Measurements from ENCODE around the gene UBE2V1. TPM values are rescaled to one million over a fixed set of nuclear protein-coding genes. Genes with fewer than 3 reads are reported as not detected.

Gene UBE2V1
- total RNA-seq, 1 donor from 2014 or later = 106 TPM

DNA sequence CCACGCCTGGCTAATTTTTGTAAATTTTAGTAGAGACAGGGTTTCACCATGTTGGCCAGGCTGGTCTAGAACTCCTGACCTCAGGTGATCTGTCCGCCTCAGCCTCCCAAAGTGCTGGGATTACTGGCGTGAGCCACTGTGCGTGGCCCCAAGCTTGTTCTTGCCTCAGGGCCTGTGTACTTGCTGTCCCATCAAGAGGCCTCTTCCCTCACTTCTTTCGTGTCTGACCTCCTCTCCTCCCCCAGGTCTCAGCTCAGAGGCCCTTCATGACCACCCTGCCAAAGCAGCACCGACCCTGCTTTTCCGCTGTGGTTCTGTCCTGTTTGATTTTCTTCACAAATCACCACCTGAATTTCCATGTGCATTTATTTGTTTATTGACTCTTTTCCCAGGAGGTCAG is 10.5 kb upstream of the UBE2V1 start:
- no peaks in the 10 kb centered on the region for H3K9me3 Mint-ChIP-seq (ENCODE audit: unreplicated experiment)
- TF ChIP-seq, protein P1, sequence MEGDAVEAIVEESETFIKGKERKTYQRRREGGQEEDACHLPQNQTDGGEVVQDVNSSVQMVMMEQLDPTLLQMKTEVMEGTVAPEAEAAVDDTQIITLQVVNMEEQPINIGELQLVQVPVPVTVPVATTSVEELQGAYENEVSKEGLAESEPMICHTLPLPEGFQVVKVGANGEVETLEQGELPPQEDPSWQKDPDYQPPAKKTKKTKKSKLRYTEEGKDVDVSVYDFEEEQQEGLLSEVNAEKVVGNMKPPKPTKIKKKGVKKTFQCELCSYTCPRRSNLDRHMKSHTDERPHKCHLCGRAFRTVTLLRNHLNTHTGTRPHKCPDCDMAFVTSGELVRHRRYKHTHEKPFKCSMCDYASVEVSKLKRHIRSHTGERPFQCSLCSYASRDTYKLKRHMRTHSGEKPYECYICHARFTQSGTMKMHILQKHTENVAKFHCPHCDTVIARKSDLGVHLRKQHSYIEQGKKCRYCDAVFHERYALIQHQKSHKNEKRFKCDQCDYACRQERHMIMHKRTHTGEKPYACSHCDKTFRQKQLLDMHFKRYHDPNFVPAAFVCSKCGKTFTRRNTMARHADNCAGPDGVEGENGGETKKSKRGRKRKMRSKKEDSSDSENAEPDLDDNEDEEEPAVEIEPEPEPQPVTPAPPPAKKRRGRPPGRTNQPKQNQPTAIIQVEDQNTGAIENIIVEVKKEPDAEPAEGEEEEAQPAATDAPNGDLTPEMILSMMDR (IDR thresholded peaks at IDR 0.05) = no peak
- no peak for DNase-seq (ENCODE audit: extremely low spot score, unreplicated experiment)
- peaks cover 10% of the 10 kb centered on the region for H3K4me1 Mint-ChIP-seq (ENCODE audit: unreplicated experiment)
- H3K36me3 Mint-ChIP-seq (ENCODE audit: unreplicated experiment) = peaks cover 39% of the 10 kb centered on the region
- H3K27me3 Mint-ChIP-seq (ENCODE audit: unreplicated experiment) = no peaks in the 10 kb centered on the region
- H3K27ac Mint-ChIP-seq (ENCODE audit: unreplicated experiment) = peak overlapping the region; percentile 12
- H3K4me3 Mint-ChIP-seq (ENCODE audit: unreplicated experiment) = no peak overlapping the region

- H3K4me1 Mint-ChIP-seq (ENCODE audit: unreplicated experiment) = peaks cover 10% of the 10 kb centered on the region
- no peak overlapping the region for H3K4me3 Mint-ChIP-seq (ENCODE audit: unreplicated experiment)
- no peaks in the 10 kb centered on the region for H3K27me3 Mint-ChIP-seq (ENCODE audit: unreplicated experiment)
- H3K36me3 Mint-ChIP-seq (ENCODE audit: unreplicated experiment) = peaks cover 34% of the 10 kb centered on the region
- TF ChIP-seq, protein P1 (IDR thresholded peaks at IDR 0.05) = no peak
- no peaks in the 10 kb centered on the region for H3K9me3 Mint-ChIP-seq (ENCODE audit: unreplicated experiment)
- no peak for DNase-seq (ENCODE audit: extremely low spot score, unreplicated experiment)
- no peak overlapping the region for H3K27ac Mint-ChIP-seq (ENCODE audit: unreplicated experiment)
Observed at GRCh38 chr20:50122763-50123162, 9.8 kb upstream of the UBE2V1 start.

DNA sequence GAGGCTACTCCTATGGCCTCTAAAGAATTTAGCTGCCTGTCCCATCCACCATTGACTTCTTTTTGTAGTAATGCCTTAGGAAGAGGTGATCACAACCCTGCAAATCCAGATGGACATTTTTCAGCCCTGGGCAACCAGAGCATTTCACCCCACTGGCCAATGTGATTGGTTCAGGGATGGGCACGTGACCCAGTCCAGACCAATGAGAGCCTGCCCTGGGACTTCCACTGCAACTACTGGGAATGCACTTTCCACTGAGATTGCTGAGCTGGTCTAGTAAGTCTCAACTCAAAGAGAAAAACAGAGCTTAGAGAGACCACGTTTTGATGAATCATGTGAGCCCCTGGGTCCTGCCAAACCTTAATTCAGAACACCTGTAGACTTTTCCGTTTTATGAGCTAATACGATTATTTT is 8.9 kb upstream of the UBE2V1 start:
- Mint-ChIP-seq H3K9me3 (ENCODE audit: unreplicated experiment) (no peaks in the 10 kb centered on the region), H3K27ac (ENCODE audit: unreplicated experiment) (peak overlapping the region; percentile 7), H3K4me3 (ENCODE audit: unreplicated experiment) (no peak overlapping the region), H3K27me3 (ENCODE audit: unreplicated experiment) (no peaks in the 10 kb centered on the region), H3K36me3 (ENCODE audit: unreplicated experiment) (peaks cover 26% of the 10 kb centered on the region), H3K4me1 (ENCODE audit: unreplicated experiment) (peaks cover 13% of the 10 kb centered on the region)
- no peak for DNase-seq (ENCODE audit: extremely low spot score, unreplicated experiment)
- TF ChIP-seq, protein P1 (IDR thresholded peaks at IDR 0.05) = no peak

DNA sequence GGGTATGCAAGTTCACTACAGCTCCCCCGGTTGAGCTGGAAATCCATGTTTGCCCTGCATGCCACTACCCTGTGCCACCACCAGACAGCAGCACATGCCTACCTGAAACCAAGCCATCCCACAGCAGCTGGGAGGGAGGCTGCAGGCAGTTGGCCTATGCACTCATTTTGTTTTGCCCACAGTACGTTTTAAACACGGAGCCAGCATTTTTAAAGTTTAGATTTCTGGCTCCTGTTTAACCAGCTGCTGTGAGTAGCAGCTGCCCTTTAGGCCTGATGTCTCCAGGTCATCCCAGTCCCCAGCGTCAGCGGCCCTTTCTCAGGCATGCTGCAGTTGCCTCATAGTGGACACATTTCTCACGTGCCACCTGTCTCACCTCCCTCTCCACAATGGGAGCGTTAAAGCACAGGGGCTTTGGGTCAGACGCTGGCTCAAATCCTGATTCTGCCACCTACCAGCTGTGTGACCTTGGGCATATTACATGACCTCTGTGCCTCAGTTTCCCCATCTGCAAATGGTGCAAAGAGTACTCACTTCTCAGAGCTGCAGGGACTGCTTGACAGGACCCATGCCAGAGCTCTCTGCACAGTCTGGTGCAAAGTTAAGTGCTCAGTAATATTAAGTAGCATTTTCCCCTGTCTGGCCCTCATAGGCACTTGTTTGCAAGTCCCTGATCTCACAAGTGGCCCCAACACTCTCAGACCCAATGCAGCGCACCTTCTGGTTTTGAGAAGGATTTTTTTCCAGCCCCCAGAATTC is 8.2 kb upstream of the UBE2V1 start:
- no peaks in the 10 kb centered on the region for H3K9me3 Mint-ChIP-seq (ENCODE audit: unreplicated experiment)
- H3K4me1 Mint-ChIP-seq (ENCODE audit: unreplicated experiment) = peaks cover 15% of the 10 kb centered on the region
- no peak overlapping the region for H3K4me3 Mint-ChIP-seq (ENCODE audit: unreplicated experiment)
- TF ChIP-seq, protein P1 (IDR thresholded peaks at IDR 0.05) = peak; percentile 79
- no peak for DNase-seq (ENCODE audit: extremely low spot score, unreplicated experiment)
- peaks cover 23% of the 10 kb centered on the region for H3K36me3 Mint-ChIP-seq (ENCODE audit: unreplicated experiment)
- no peak overlapping the region for H3K27ac Mint-ChIP-seq (ENCODE audit: unreplicated experiment)
- no peaks in the 10 kb centered on the region for H3K27me3 Mint-ChIP-seq (ENCODE audit: unreplicated experiment)

- Mint-ChIP-seq H3K27me3 (ENCODE audit: unreplicated experiment) (no peaks in the 10 kb centered on the region), H3K36me3 (ENCODE audit: unreplicated experiment) (peaks cover 4% of the 10 kb centered on the region), H3K4me3 (ENCODE audit: unreplicated experiment) (no peak overlapping the region), H3K4me1 (ENCODE audit: unreplicated experiment) (peaks cover 37% of the 10 kb centered on the region), H3K27ac (ENCODE audit: unreplicated experiment) (no peak overlapping the region), H3K9me3 (ENCODE audit: unreplicated experiment) (no peaks in the 10 kb centered on the region)
- no peak for DNase-seq (ENCODE audit: extremely low spot score, unreplicated experiment)
- TF ChIP-seq, protein P1 (IDR thresholded peaks at IDR 0.05) = no peak
Observed at GRCh38 chr20:50118203-50118602, 5.3 kb upstream of the UBE2V1 start.

Measured in osteocyte (in vitro differentiated cells).